Measurements from ENCODE around the gene CNTN4.

The CNTN4 gene

DNA sequence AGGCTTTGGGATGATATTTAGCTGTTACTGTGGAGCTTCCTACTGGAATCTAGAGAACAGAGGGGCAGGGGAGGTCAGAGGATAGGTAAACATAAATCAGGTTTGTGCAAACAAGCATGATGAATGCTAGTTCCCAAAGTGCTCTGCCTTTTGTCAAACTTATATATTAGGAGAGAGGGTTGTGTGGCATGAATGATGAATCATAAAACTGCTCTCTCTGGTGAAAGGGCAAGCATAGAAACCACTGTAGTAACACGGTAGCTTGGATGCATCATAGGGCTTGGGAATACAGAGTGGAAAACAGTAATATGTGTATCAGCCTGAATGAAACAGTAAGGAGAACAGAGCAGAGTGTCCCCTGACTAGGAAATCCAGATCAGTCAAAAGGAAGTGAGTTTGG is 524.8 kb downstream of the CNTN4 start:
- H3K27me3 ChIP-seq (ENCODE audit: insufficient read depth, low read length): no peaks in the 10 kb centered on the region
- no peak for TF ChIP-seq CTCF (IDR thresholded peaks at IDR 0.05; ENCODE audit: low read length)
- no peak overlapping the region for H3K4me2 ChIP-seq (ENCODE audit: low read length)
- H3K4me1 ChIP-seq (ENCODE audit: insufficient read depth, low read length, severe bottlenecking): no peaks in the 10 kb centered on the region
- H3K9me2 ChIP-seq (ENCODE audit: low read depth, low read length): no peaks in the 10 kb centered on the region
- no peak overlapping the region for H3K9ac ChIP-seq (ENCODE audit: low read length)
- H4K20me1 ChIP-seq (ENCODE audit: insufficient read depth, low read length): no peaks in the 10 kb centered on the region
- no peaks in the 10 kb centered on the region for H3F3A ChIP-seq (ENCODE audit: insufficient read depth, low read length)
- no peaks in the 10 kb centered on the region for H3K9me3 ChIP-seq (ENCODE audit: low read length)
- no peaks in the 10 kb centered on the region for H3K36me3 ChIP-seq (ENCODE audit: insufficient read depth, low read length)
- no peak overlapping the region for H2AFZ ChIP-seq (ENCODE audit: low read length)
- no peak overlapping the region for H3K4me3 ChIP-seq (ENCODE audit: low read depth, low read length, poor library complexity, severe bottlenecking)
- no peaks in the 10 kb centered on the region for H3K79me2 ChIP-seq (ENCODE audit: insufficient read depth, low read length)
- no peak overlapping the region for H3K27ac ChIP-seq (ENCODE audit: low read depth, low read length, poor library complexity, severe bottlenecking)

DNA sequence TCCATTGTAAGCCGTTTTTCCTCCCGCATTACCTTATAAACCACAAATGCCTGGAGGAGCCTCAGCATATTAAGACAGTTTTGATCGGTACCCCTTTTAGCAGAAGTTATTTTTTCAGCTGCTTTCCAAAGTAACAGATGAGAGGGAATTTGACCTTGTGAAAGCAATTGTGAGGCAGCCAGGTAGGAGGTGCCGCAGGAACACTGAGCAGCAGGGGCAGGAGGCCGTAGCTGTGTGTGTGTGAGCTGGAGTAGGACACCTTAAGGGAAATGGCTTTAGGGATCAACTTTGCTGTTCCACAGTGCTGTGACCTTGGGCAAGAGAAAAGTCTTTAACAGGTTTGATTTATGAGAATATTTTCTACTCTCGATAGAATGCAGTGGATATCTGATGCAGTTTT is 529.5 kb downstream of the CNTN4 start:
- Histone ChIP-seq H3F3A (ENCODE audit: insufficient read depth, low read length) (no peaks in the 10 kb centered on the region), H3K27ac (ENCODE audit: low read depth, low read length, poor library complexity, severe bottlenecking) (no peak overlapping the region), H3K9me3 (ENCODE audit: low read length) (no peaks in the 10 kb centered on the region), H3K27me3 (ENCODE audit: insufficient read depth, low read length) (no peaks in the 10 kb centered on the region), H3K9me2 (ENCODE audit: low read depth, low read length) (no peaks in the 10 kb centered on the region), H3K9ac (ENCODE audit: low read length) (no peak overlapping the region), H3K4me1 (ENCODE audit: insufficient read depth, low read length, severe bottlenecking) (no peaks in the 10 kb centered on the region), H2AFZ (ENCODE audit: low read length) (no peak overlapping the region), H3K4me2 (ENCODE audit: low read length) (no peak overlapping the region), H3K79me2 (ENCODE audit: insufficient read depth, low read length) (no peaks in the 10 kb centered on the region), H3K36me3 (ENCODE audit: insufficient read depth, low read length) (no peaks in the 10 kb centered on the region), H4K20me1 (ENCODE audit: insufficient read depth, low read length) (no peaks in the 10 kb centered on the region), H3K4me3 (ENCODE audit: low read depth, low read length, poor library complexity, severe bottlenecking) (no peak overlapping the region)
- TF ChIP-seq EZH2 (IDR thresholded peaks at IDR 0.05; ENCODE audit: borderline replicate concordance, low read length) (no peak), CTCF (IDR thresholded peaks at IDR 0.05; ENCODE audit: low read length) (no peak)

- TF ChIP-seq CTCF (IDR thresholded peaks at IDR 0.05; ENCODE audit: low read length) (no peak), EZH2 (IDR thresholded peaks at IDR 0.05; ENCODE audit: borderline replicate concordance, low read length) (no peak)
- no peaks in the 10 kb centered on the region for H3K9me3 ChIP-seq (ENCODE audit: low read length)
- no peak overlapping the region for H3K4me2 ChIP-seq (ENCODE audit: low read length)
- H3K27me3 ChIP-seq (ENCODE audit: insufficient read depth, low read length): no peaks in the 10 kb centered on the region
- no peak overlapping the region for H2AFZ ChIP-seq (ENCODE audit: low read length)
- H3K27ac ChIP-seq (ENCODE audit: low read depth, low read length, poor library complexity, severe bottlenecking): no peak overlapping the region
- no peaks in the 10 kb centered on the region for H4K20me1 ChIP-seq (ENCODE audit: insufficient read depth, low read length)
- no peaks in the 10 kb centered on the region for H3K4me1 ChIP-seq (ENCODE audit: insufficient read depth, low read length, severe bottlenecking)
- H3F3A ChIP-seq (ENCODE audit: insufficient read depth, low read length): no peaks in the 10 kb centered on the region
- H3K36me3 ChIP-seq (ENCODE audit: insufficient read depth, low read length): no peaks in the 10 kb centered on the region
- no peaks in the 10 kb centered on the region for H3K79me2 ChIP-seq (ENCODE audit: insufficient read depth, low read length)
- H3K4me3 ChIP-seq (ENCODE audit: low read depth, low read length, poor library complexity, severe bottlenecking): no peak overlapping the region
- H3K9ac ChIP-seq (ENCODE audit: low read length): no peak overlapping the region
- no peaks in the 10 kb centered on the region for H3K9me2 ChIP-seq (ENCODE audit: low read depth, low read length)
Measured at GRCh38 chr3:2635511-2635910, 536.8 kb downstream of the CNTN4 start.
